Measurements from ENCODE around the gene XNDC1N.

XNDC1N gene

GRCh38 chr11:71971680-71972079 lies 43.3 kb upstream of the XNDC1N start:
- Histone ChIP-seq H3K9me3 (ENCODE audit: severe bottlenecking) (no peaks in the 10 kb centered on the region), H3K4me3 (ENCODE audit: severe bottlenecking) (no peak overlapping the region)
- TF ChIP-seq, protein P1, sequence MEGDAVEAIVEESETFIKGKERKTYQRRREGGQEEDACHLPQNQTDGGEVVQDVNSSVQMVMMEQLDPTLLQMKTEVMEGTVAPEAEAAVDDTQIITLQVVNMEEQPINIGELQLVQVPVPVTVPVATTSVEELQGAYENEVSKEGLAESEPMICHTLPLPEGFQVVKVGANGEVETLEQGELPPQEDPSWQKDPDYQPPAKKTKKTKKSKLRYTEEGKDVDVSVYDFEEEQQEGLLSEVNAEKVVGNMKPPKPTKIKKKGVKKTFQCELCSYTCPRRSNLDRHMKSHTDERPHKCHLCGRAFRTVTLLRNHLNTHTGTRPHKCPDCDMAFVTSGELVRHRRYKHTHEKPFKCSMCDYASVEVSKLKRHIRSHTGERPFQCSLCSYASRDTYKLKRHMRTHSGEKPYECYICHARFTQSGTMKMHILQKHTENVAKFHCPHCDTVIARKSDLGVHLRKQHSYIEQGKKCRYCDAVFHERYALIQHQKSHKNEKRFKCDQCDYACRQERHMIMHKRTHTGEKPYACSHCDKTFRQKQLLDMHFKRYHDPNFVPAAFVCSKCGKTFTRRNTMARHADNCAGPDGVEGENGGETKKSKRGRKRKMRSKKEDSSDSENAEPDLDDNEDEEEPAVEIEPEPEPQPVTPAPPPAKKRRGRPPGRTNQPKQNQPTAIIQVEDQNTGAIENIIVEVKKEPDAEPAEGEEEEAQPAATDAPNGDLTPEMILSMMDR (IDR thresholded peaks at IDR 0.05; ENCODE audit: poor library complexity, severe bottlenecking): no peak

GRCh38 chr11:71964641-71965040 lies 36.2 kb upstream of the XNDC1N start:
- no peak overlapping the region for H3K27ac ChIP-seq (ENCODE audit: poor library complexity, severe bottlenecking)
- TF ChIP-seq, protein P1 (IDR thresholded peaks at IDR 0.05; ENCODE audit: poor library complexity, severe bottlenecking): no peak
- no peaks in the 10 kb centered on the region for H3K4me1 ChIP-seq (ENCODE audit: insufficient read depth, poor library complexity, severe bottlenecking)
- H3K27me3 ChIP-seq (ENCODE audit: insufficient read depth, poor library complexity, severe bottlenecking): no peaks in the 10 kb centered on the region
- ATAC-seq (ENCODE audit: low read depth): no peak
- H3K36me3 ChIP-seq (ENCODE audit: low read depth): peaks cover 58% of the 10 kb centered on the region
- no peaks in the 10 kb centered on the region for H3K9me3 ChIP-seq (ENCODE audit: severe bottlenecking)
- H3K4me3 ChIP-seq (ENCODE audit: severe bottlenecking): no peak overlapping the region
- no peak for DNase-seq (ENCODE audit: low spot score)

More at GRCh38 chr11:71971680-71972079, 43.3 kb upstream of the XNDC1N start:
- H3K4me1 ChIP-seq (ENCODE audit: insufficient read depth, poor library complexity, severe bottlenecking): no peaks in the 10 kb centered on the region
- ATAC-seq (ENCODE audit: low read depth): no peak
- H3K27ac ChIP-seq (ENCODE audit: poor library complexity, severe bottlenecking): no peak overlapping the region
- H3K27me3 ChIP-seq (ENCODE audit: insufficient read depth, poor library complexity, severe bottlenecking): no peaks in the 10 kb centered on the region
- no peak for DNase-seq (ENCODE audit: low spot score)
- peaks cover 26% of the 10 kb centered on the region for H3K36me3 ChIP-seq (ENCODE audit: low read depth)

GRCh38 chr11:71963468-71963867 lies 35.1 kb upstream of the XNDC1N start:
- no peak overlapping the region for H3K4me3 ChIP-seq (ENCODE audit: severe bottlenecking)
- H3K36me3 ChIP-seq (ENCODE audit: low read depth): peaks cover 54% of the 10 kb centered on the region
- no peaks in the 10 kb centered on the region for H3K4me1 ChIP-seq (ENCODE audit: insufficient read depth, poor library complexity, severe bottlenecking)
- ATAC-seq (ENCODE audit: low read depth) (no peak), DNase-seq (ENCODE audit: low spot score) (no peak)
- no peaks in the 10 kb centered on the region for H3K27me3 ChIP-seq (ENCODE audit: insufficient read depth, poor library complexity, severe bottlenecking)
- H3K27ac ChIP-seq (ENCODE audit: poor library complexity, severe bottlenecking): no peak overlapping the region
- H3K9me3 ChIP-seq (ENCODE audit: severe bottlenecking): no peaks in the 10 kb centered on the region
- TF ChIP-seq, protein P1 (IDR thresholded peaks at IDR 0.05; ENCODE audit: poor library complexity, severe bottlenecking): no peak

DNA sequence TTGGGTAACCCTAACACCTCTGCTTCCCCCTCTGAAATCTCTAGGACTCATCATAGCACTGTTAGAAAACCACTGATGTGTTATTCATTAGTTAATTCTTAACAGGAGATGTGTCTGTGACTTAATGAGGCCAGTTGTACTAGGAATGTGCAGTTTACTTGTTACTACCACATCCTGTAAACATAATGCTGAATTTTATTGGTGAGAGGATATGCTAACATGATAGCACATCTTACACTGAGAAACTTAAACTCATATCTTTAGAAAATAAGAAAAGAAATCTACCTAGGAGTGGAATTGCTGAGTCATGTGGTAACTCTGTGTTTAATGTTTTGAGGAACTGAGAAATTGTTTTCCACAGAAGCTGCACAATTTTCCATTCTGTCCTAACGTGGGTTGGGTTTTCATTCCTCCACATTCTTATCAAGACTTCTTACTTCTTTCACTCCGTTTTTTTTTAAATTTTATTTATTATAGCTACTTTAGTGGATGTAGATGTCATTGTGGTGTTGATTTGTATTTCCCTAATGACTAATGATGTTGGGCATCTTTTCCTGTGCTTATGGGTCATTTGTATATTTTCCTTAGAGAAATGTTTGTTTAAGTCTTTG lies 34.1 kb upstream of the XNDC1N start:
- no peak overlapping the region for H3K27ac ChIP-seq (ENCODE audit: poor library complexity, severe bottlenecking)
- no peaks in the 10 kb centered on the region for H3K27me3 ChIP-seq (ENCODE audit: insufficient read depth, poor library complexity, severe bottlenecking)
- ATAC-seq (ENCODE audit: low read depth) (no peak), DNase-seq (ENCODE audit: low spot score) (no peak)
- H3K9me3 ChIP-seq (ENCODE audit: severe bottlenecking): no peaks in the 10 kb centered on the region
- TF ChIP-seq, protein P1 (IDR thresholded peaks at IDR 0.05; ENCODE audit: poor library complexity, severe bottlenecking): no peak
- no peaks in the 10 kb centered on the region for H3K4me1 ChIP-seq (ENCODE audit: insufficient read depth, poor library complexity, severe bottlenecking)
- no peak overlapping the region for H3K4me3 ChIP-seq (ENCODE audit: severe bottlenecking)
- H3K36me3 ChIP-seq (ENCODE audit: low read depth): peaks cover 51% of the 10 kb centered on the region

GRCh38 chr11:71955898-71956456 lies 27.6 kb upstream of the XNDC1N start:
- Histone ChIP-seq H3K4me1 (ENCODE audit: insufficient read depth, poor library complexity, severe bottlenecking) (no peaks in the 10 kb centered on the region), H3K4me3 (ENCODE audit: severe bottlenecking) (no peak overlapping the region), H3K27ac (ENCODE audit: poor library complexity, severe bottlenecking) (no peak overlapping the region), H3K27me3 (ENCODE audit: insufficient read depth, poor library complexity, severe bottlenecking) (no peaks in the 10 kb centered on the region), H3K36me3 (ENCODE audit: low read depth) (peaks cover 17% of the 10 kb centered on the region), H3K9me3 (ENCODE audit: severe bottlenecking) (no peaks in the 10 kb centered on the region)
- DNase-seq (ENCODE audit: low spot score) (no peak), ATAC-seq (ENCODE audit: low read depth) (no peak)
- TF ChIP-seq, protein P1 (IDR thresholded peaks at IDR 0.05; ENCODE audit: poor library complexity, severe bottlenecking): no peak
